OCI-LY1 (cell line): ENCODE data around the gene GLS.

Source experiments
- H2AFZ ChIP-seq: fragments of 200-600 bp; sonication (generic), shearing (Covaris generic); 2 replicates; pipeline ENCODE4 v1.6.0; 2014; ENCODE audit warnings: antibody characterized with exemption, mild to moderate bottlenecking, low read length
- H3F3A ChIP-seq: fragments of 200-600 bp; sonication (generic), shearing (Covaris generic); 2 replicates; pipeline ENCODE4 v1.6.0; 2014; ENCODE audit warnings: mild to moderate bottlenecking, antibody characterized with exemption, low read length, moderate library complexity; ENCODE audit not compliant: insufficient read depth
- H3K27ac ChIP-seq: fragments of 200-600 bp; sonication (generic); 2 replicates; pipeline ENCODE4 v1.5.1; 2014; ENCODE audit warnings: low read length, mixed run types, mild to moderate bottlenecking, low read depth; ENCODE audit not compliant: poor library complexity, severe bottlenecking
- H3K27me3 ChIP-seq: fragments of 200-600 bp; sonication (generic); 2 replicates; pipeline ENCODE4 v1.6.0; 2014; ENCODE audit warnings: antibody characterized with exemption, mild to moderate bottlenecking, low read length, moderate library complexity; ENCODE audit not compliant: insufficient read depth
- H3K36me3 ChIP-seq: fragments of 200-600 bp; sonication (generic); 2 replicates; pipeline ENCODE4 v1.6.1; 2014; ENCODE audit warnings: mild to moderate bottlenecking, antibody characterized with exemption, low read length, moderate library complexity, mixed read lengths; ENCODE audit not compliant: insufficient read depth
- H3K4me1 ChIP-seq: fragments of 200-600 bp; sonication (generic); 2 replicates; pipeline ENCODE4 v1.5.1; 2014; ENCODE audit warnings: mild to moderate bottlenecking, low read length, moderate library complexity; ENCODE audit not compliant: insufficient read depth, severe bottlenecking
- H3K4me2 ChIP-seq: fragments of 200-600 bp; sonication (generic), shearing (Covaris generic); 2 replicates; pipeline ENCODE4 v1.6.1; 2014; ENCODE audit warnings: low read length
- H3K4me3 ChIP-seq: fragments of 200-600 bp; sonication (generic); 2 replicates; pipeline ENCODE4 v1.5.1; 2014; ENCODE audit warnings: low read length, low read depth, mild to moderate bottlenecking, mixed read lengths; ENCODE audit not compliant: poor library complexity, severe bottlenecking
- H3K79me2 ChIP-seq: fragments of 200-600 bp; shearing (Covaris generic); 2 replicates; pipeline ENCODE4 v1.6.1; 2016; ENCODE audit warnings: mixed run types, low read length, mixed read lengths; ENCODE audit not compliant: insufficient read depth
- H3K9ac ChIP-seq: fragments of 200-600 bp; sonication (generic), shearing (Covaris generic); 2 replicates; pipeline ENCODE4 v1.6.1; 2014; ENCODE audit warnings: mild to moderate bottlenecking, low read length, mixed read lengths
- H3K9me2 ChIP-seq: fragments of 200-600 bp; sonication (generic), shearing (Covaris generic); 2 replicates; pipeline ENCODE4 v1.6.1; 2014; ENCODE audit warnings: low read depth, mild to moderate bottlenecking, low read length, mixed read lengths
- H3K9me3 ChIP-seq: fragments of 200-600 bp; shearing (Covaris generic); 2 replicates; pipeline ENCODE4 v1.6.1; 2014; ENCODE audit warnings: low read length, mixed read lengths
- H4K20me1 ChIP-seq: fragments of 200-600 bp; sonication (generic), shearing (Covaris generic); 2 replicates; pipeline ENCODE4 v1.6.0; 2016; ENCODE audit warnings: mild to moderate bottlenecking, low read length; ENCODE audit not compliant: insufficient read depth
- CTCF ChIP-seq: fragments of 200-600 bp; sonication (generic), shearing (Covaris generic); IDR thresholded peaks from 2 replicates; pipeline ENCODE4 v1.5.1; 2017; ENCODE audit warnings: mild to moderate bottlenecking, antibody characterized with exemption, low read length, moderate library complexity, mixed read lengths
- EZH2 ChIP-seq: fragments of 200-600 bp; sonication (generic), shearing (Covaris generic); IDR thresholded peaks from 2 replicates; pipeline ENCODE4 v1.8.0; 2017; ENCODE audit warnings: borderline replicate concordance, mixed run types, mild to moderate bottlenecking, antibody characterized with exemption, low read length, moderate library complexity, mixed read lengths

Gene GLS

GRCh38 chr2:190999058-190999457, 118.4 kb downstream of the GLS start:
- Histone ChIP-seq H3K36me3 (peaks cover 91% of the 10 kb centered on the region), H4K20me1 (no peaks in the 10 kb centered on the region), H3K9me2 (no peaks in the 10 kb centered on the region), H3F3A (no peaks in the 10 kb centered on the region), H3K27ac (no peak overlapping the region), H3K9ac (no peak overlapping the region), H2AFZ (no peak overlapping the region), H3K79me2 (no peaks in the 10 kb centered on the region), H3K27me3 (no peaks in the 10 kb centered on the region), H3K4me3 (no peak overlapping the region), H3K9me3 (no peaks in the 10 kb centered on the region), H3K4me2 (no peak overlapping the region), H3K4me1 (no peaks in the 10 kb centered on the region)
- no peak for TF ChIP-seq EZH2
- TF ChIP-seq CTCF, result no peak

GRCh38 chr2:190999949-191000665, 119.5 kb downstream of the GLS start:
- no peak overlapping the region for H3K4me3 ChIP-seq
- no peak overlapping the region for H2AFZ ChIP-seq
- no peaks in the 10 kb centered on the region for H3K27me3 ChIP-seq
- TF ChIP-seq CTCF (no peak), EZH2 (no peak)
- no peaks in the 10 kb centered on the region for H3K9me2 ChIP-seq
- no peaks in the 10 kb centered on the region for H3K4me1 ChIP-seq
- no peak overlapping the region for H3K9ac ChIP-seq
- H3K9me3 ChIP-seq, result no peaks in the 10 kb centered on the region
- H3K4me2 ChIP-seq, result no peak overlapping the region
- H3K36me3 ChIP-seq, result peaks cover 93% of the 10 kb centered on the region
- no peaks in the 10 kb centered on the region for H4K20me1 ChIP-seq
- H3K27ac ChIP-seq, result no peak overlapping the region
- H3F3A ChIP-seq, result no peaks in the 10 kb centered on the region
- H3K79me2 ChIP-seq, result no peaks in the 10 kb centered on the region

GRCh38 chr2:191001032-191001431, 120.4 kb downstream of the GLS start:
- no peaks in the 10 kb centered on the region for H3K9me3 ChIP-seq
- no peaks in the 10 kb centered on the region for H4K20me1 ChIP-seq
- TF ChIP-seq EZH2 (no peak), CTCF (no peak)
- no peak overlapping the region for H3K4me2 ChIP-seq
- H3K4me3 ChIP-seq, result no peak overlapping the region
- H3K9ac ChIP-seq, result no peak overlapping the region
- H3K27ac ChIP-seq, result no peak overlapping the region
- no peak overlapping the region for H2AFZ ChIP-seq
- peaks cover 93% of the 10 kb centered on the region for H3K36me3 ChIP-seq
- H3K9me2 ChIP-seq, result no peaks in the 10 kb centered on the region
- H3K79me2 ChIP-seq, result no peaks in the 10 kb centered on the region
- H3F3A ChIP-seq, result no peaks in the 10 kb centered on the region
- no peaks in the 10 kb centered on the region for H3K4me1 ChIP-seq
- no peaks in the 10 kb centered on the region for H3K27me3 ChIP-seq
